Calu3 (cell line): ENCODE measurements around the gene SMARCA2. TPM values are rescaled to one million over a fixed set of nuclear protein-coding genes. Genes with fewer than 3 reads are reported as not detected.
A peak's percentile ranks its signal among the peaks of the same experiment; 100 is the strongest.

Source experiments
- BruUV-seq: library from RNA; stranded (reverse); fragments of 400-500 nt; replicated peaks from 2 replicates; lab custom pipeline; 2021; lab: Mats Ljungman, UMichigan
- CTCF ChIA-PET: fragments of 300-600 bp; sonication (Branson Sonifier 250); formaldehyde crosslinking; loops from one replicate; lab custom pipeline; 2022; ENCODE audit warnings: antibody characterized with exemption; lab: Charles Lee
- DNase-seq: peaks from one replicate; pipeline ENCODE4 v3.0.0; 2022
- H3K27ac Mint-ChIP-seq: one replicate; pipeline ENCODE4 v1.8.0; 2022; ENCODE audit warnings: mixed read lengths; ENCODE audit not compliant: unreplicated experiment
- H3K27me3 Mint-ChIP-seq: one replicate; pipeline ENCODE4 v1.8.0; 2022; ENCODE audit warnings: mixed read lengths; ENCODE audit not compliant: unreplicated experiment
- H3K36me3 Mint-ChIP-seq: one replicate; pipeline ENCODE4 v1.8.0; 2022; ENCODE audit warnings: mild to moderate bottlenecking, moderate library complexity, mixed read lengths; ENCODE audit not compliant: insufficient read depth, unreplicated experiment
- H3K4me1 Mint-ChIP-seq: one replicate; pipeline ENCODE4 v1.8.0; 2022; ENCODE audit warnings: mild to moderate bottlenecking, low read depth, mixed read lengths; ENCODE audit not compliant: unreplicated experiment
- H3K4me3 Mint-ChIP-seq: one replicate; pipeline ENCODE4 v1.8.0; 2022; ENCODE audit warnings: mild to moderate bottlenecking, low read depth, moderate library complexity, mixed read lengths; ENCODE audit not compliant: unreplicated experiment
- H3K9me3 Mint-ChIP-seq: one replicate; pipeline ENCODE4 v1.8.0; 2022; ENCODE audit warnings: low read depth, mixed read lengths; ENCODE audit not compliant: unreplicated experiment
- intact Hi-C: fragments of 100-400 bp; cut with micrococcal nuclease; formaldehyde crosslinking; loops from one replicate; pipeline ENCODE4 v1.10.0; 2022; ENCODE audit not compliant: unreplicated experiment
- total RNA-seq: library from RNA; stranded (reverse); gene quantifications from 2 replicates; pipeline ENCODE4 v1.2.3, GENCODE V29; 2022
- TF ChIP-seq, protein P1 (sequence below): fragments of 200-600 bp; IDR thresholded peaks from one replicate; pipeline ENCODE4 v1.8.0; 2022; ENCODE audit warnings: antibody characterized with exemption; ENCODE audit not compliant: unreplicated experiment

SMARCA2 gene
- total RNA-seq, 1 experiment from 2014 or later: 47.4 TPM

DNA sequence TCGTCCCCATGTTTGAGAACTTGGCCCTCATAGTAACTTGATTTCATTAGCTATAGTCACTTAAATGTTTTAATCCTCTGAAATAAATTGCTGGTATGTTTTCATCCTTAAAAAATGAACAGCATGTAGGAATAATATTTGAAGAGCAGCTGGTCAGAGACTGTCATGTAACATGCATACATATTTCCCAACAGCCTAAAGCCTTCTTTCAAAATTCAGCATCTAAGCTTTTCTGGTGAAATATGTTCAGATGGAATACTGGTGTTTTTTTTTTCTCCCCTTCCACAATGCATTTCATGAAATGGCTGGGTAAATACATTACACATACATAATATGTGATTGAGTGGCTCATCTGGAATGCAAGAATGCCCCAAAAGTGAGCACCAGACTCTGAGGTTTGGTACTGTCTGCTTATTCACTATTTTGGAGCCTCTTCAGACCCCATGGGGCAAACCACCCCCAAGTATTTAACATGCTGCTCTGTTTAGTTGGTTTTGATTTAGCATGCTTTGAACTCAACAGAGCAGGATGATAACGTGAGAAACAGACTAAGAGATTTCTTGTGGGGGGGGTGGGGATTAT, 94.0 kb downstream of the SMARCA2 start:
- no TSS peak for BruUV-seq
- H3K9me3 Mint-ChIP-seq: no peaks in the 10 kb centered on the region
- no peak overlapping the region for H3K4me3 Mint-ChIP-seq
- no peak overlapping the region for H3K27ac Mint-ChIP-seq
- intact Hi-C loops: no loop called here
- H3K36me3 Mint-ChIP-seq: no peaks in the 10 kb centered on the region
- TF ChIP-seq, protein P1, sequence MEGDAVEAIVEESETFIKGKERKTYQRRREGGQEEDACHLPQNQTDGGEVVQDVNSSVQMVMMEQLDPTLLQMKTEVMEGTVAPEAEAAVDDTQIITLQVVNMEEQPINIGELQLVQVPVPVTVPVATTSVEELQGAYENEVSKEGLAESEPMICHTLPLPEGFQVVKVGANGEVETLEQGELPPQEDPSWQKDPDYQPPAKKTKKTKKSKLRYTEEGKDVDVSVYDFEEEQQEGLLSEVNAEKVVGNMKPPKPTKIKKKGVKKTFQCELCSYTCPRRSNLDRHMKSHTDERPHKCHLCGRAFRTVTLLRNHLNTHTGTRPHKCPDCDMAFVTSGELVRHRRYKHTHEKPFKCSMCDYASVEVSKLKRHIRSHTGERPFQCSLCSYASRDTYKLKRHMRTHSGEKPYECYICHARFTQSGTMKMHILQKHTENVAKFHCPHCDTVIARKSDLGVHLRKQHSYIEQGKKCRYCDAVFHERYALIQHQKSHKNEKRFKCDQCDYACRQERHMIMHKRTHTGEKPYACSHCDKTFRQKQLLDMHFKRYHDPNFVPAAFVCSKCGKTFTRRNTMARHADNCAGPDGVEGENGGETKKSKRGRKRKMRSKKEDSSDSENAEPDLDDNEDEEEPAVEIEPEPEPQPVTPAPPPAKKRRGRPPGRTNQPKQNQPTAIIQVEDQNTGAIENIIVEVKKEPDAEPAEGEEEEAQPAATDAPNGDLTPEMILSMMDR: no peak
- DNase-seq: no peak
- CTCF ChIA-PET: interaction anchor here (0.6 kb wide), 1 partner anchor 1773 kb away, joined by 3 read pairs; no protein-coding TSS in a partner anchor
- H3K4me1 Mint-ChIP-seq: no peaks in the 10 kb centered on the region
- H3K27me3 Mint-ChIP-seq: no peaks in the 10 kb centered on the region

DNA sequence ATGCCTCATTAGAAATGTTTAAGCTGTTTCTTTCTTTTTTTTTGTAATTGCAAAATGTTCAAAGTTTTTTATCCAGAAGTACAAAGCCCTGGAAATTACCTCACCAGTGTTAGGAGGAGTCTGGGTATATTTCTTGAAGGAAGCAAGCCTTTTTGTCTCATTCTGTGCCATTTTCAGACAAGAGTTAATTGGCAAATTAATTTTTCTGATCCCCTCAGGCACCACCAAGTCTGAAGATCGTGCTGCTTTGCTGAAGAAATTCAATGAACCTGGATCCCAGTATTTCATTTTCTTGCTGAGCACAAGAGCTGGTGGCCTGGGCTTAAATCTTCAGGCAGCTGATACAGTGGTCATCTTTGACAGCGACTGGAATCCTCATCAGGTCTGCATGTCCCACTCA, 94.9 kb downstream of the SMARCA2 start:
- intact Hi-C loops: no loop called here
- TF ChIP-seq, protein P1: no peak
- no peaks in the 10 kb centered on the region for H3K36me3 Mint-ChIP-seq
- no peaks in the 10 kb centered on the region for H3K9me3 Mint-ChIP-seq
- H3K4me3 Mint-ChIP-seq: no peak overlapping the region
- H3K27me3 Mint-ChIP-seq: no peaks in the 10 kb centered on the region
- no peak for DNase-seq
- CTCF ChIA-PET: no interaction called here
- no TSS peak for BruUV-seq
- H3K27ac Mint-ChIP-seq: no peak overlapping the region
- H3K4me1 Mint-ChIP-seq: no peaks in the 10 kb centered on the region

DNA sequence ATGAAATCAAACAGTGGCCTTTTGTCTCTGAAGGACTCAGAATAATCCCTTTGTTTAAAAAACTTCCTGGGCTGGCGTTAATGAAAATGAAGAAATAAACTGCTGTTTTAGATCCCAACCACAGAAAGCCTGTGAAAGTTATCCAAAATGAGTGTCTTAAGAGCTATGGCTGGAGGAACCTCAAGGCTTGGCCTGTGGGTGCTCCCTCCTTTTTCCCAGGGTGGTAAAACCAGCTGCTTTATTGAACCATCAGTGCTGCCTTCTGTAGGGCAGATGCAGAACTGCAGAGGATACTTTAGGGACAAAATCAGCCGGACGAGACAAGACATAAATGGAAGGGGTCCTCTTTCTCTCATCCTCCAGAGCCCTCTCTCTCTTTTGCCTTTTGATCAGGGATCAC, 100.9 kb downstream of the SMARCA2 start:
- Mint-ChIP-seq H3K9me3 (no peaks in the 10 kb centered on the region), H3K27ac (no peak overlapping the region), H3K36me3 (no peaks in the 10 kb centered on the region), H3K4me1 (no peaks in the 10 kb centered on the region), H3K27me3 (no peaks in the 10 kb centered on the region), H3K4me3 (no peak overlapping the region)
- intact Hi-C loops: no loop called here
- BruUV-seq: no TSS peak
- CTCF ChIA-PET: no interaction called here
- DNase-seq: peak; percentile 4
- TF ChIP-seq, protein P1: peak; percentile 13

DNA sequence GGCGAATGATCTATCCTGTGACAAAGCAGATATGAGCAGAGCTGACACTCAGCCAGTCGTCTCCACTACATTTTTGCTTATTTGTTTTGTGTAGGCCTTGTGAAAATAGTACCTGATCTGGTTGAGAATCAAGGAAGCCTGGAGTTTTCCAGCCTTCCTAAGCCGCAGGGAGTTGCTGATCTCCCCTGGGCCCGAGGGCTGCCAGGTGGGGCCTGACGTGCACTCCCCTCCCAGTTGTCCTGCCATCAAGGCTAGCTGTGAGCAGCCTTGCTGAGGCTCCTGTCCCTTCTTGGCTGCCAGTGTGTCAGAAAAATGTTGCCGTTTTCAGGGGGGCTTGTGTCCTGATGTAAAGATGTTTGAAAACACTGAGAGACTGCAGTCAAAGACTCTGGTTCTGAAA, 102.4 kb downstream of the SMARCA2 start:
- no TSS peak for BruUV-seq

More for the DNA sequence above, 102.4 kb downstream of the SMARCA2 start:
- DNase-seq: no peak
- H3K4me3 Mint-ChIP-seq: no peak overlapping the region
- no peaks in the 10 kb centered on the region for H3K4me1 Mint-ChIP-seq
- no peaks in the 10 kb centered on the region for H3K36me3 Mint-ChIP-seq
- CTCF ChIA-PET: no interaction called here
- no peak overlapping the region for H3K27ac Mint-ChIP-seq
- intact Hi-C loops: no loop called here
- H3K9me3 Mint-ChIP-seq: no peaks in the 10 kb centered on the region
- no peaks in the 10 kb centered on the region for H3K27me3 Mint-ChIP-seq
- TF ChIP-seq, protein P1: no peak
